Right cardiac atrium (tissue), 5 donors: ENCODE data around the gene TTC8. TPM values are rescaled to one million over a fixed set of nuclear protein-coding genes. Genes with fewer than 3 reads are reported as not detected.
"Not testable (repeated sequence)": the region's sequence is repeated elsewhere in the genome, so short reads cannot be mapped to it uniquely, and the experiment has no call there.

Experiments used
- ATAC-seq, 2 donors: fragments of 200-7000 bp; cut with Tn5 transposase; one replicate each; pipeline versions ENCODE4 v1.8.0 to v1.9.1; 2020; ENCODE audit warnings: moderate library complexity in 2 of 2, mild to moderate bottlenecking in 1 of 2
- DNase-seq, 3 donors: peaks; one replicate each; pipeline ENCODE4 v3.0.0-alpha.2; 2020
- H3K27ac ChIP-seq: one replicate; pipeline ENCODE4 v1.5.1; 2013; ENCODE audit warnings: mild to moderate bottlenecking, low read length, control low read depth, moderate library complexity
- H3K27me3 ChIP-seq: one replicate; pipeline ENCODE4 v1.6.1; 2013; ENCODE audit not compliant: control insufficient read depth, insufficient read depth
- H3K4me1 ChIP-seq: one replicate; pipeline ENCODE4 v1.6.1; 2013; ENCODE audit warnings: low read length; ENCODE audit not compliant: control insufficient read depth, insufficient read depth
- H3K4me3 ChIP-seq: one replicate; pipeline ENCODE4 v1.5.1; 2013; ENCODE audit warnings: low read length, control low read depth
- H3K9me3 ChIP-seq: one replicate; pipeline ENCODE4 v1.6.1; 2013; ENCODE audit warnings: low read length; ENCODE audit not compliant: control insufficient read depth
- WGBS: extraction: QIAGEN DNeasy Blood & Tissue Kit; methylation state at CpG from one replicate; pipeline ENCODE4 v1.1.7; 2013; 5-methylcytosine and 5-hydroxymethylcytosine counted together
- intact Hi-C, 4 donors: fragments of 100-400 bp; cut with DNase I; formaldehyde crosslinking; loops; one replicate each; pipeline versions ENCODE4 v1.11.0 to v1.14.0; 2022 to 2023
- polyA plus RNA-seq: library from polyadenylated mRNA; stranded (reverse); fragments of 200-250 nt; gene quantifications from one replicate; pipeline ENCODE4 v1.2.3, GENCODE V29; 2013
- total RNA-seq, 4 donors: library from RNA; stranded (reverse); fragmentation: NEBNext Ultra II Directional; extraction: Animal tissue kit (Norgen Biotek cat#: 25700); gene quantifications; one replicate each; pipeline ENCODE4 v1.2.1, GENCODE V29; 2021
- donor health status: healthy with polysubstance abuse.
- donor health status: DM: no; HTN: yes; CAD: no.
- donor health status: DM: no; HTN: no; CAD: no.
- donor health status: DM: no; HTN: yes; CAD: no; lungs with severe emphysema.
- donor health status: DM: yes; HTN: yes; CAD: no.

Gene TTC8
- total and polyA plus RNA-seq, 5 donors, result 7.4 to 12.9 (median 10.8) TPM

DNA sequence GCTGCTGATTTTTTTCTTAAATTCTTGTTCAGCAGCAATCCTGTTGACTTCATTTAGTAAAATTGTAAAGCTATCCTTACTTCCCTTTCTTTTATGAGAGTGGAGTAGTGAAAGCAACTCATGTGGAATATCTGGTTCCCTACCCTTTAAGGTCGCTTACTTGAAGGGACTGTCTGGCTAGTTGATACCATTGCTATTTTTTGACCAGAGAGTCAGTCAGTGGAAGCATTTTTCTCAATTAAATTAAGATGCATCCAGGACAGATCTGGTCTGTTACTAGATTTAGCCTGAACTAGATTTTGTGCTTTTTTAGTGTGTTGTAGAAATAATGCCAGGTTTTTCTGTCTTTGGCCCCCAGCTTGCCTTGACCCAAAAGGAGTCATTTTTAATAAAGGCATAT, 18.0 kb downstream of the TTC8 start:
- 69% methylated on average over 1 of the region's 1 CpG for WGBS
- no peak for DNase-seq
- Histone ChIP-seq H3K27ac (no peak overlapping the region), H3K27me3 (no peaks in the 10 kb centered on the region), H3K4me1 (no peaks in the 10 kb centered on the region), H3K9me3 (no peaks in the 10 kb centered on the region), H3K4me3 (no peak overlapping the region)
- ATAC-seq, result no peak
- intact Hi-C loops, result no loop called here

GRCh38 chr14:88844980-88845491, 20.6 kb downstream of the TTC8 start:
- Histone ChIP-seq H3K27me3 (no peaks in the 10 kb centered on the region), H3K4me3 (no peak overlapping the region), H3K4me1 (no peaks in the 10 kb centered on the region), H3K9me3 (no peaks in the 10 kb centered on the region), H3K27ac (no peak overlapping the region)
- intact Hi-C loops, result no loop called here
- DNase-seq (no peak), ATAC-seq (no peak)
- 62% methylated on average over 2 of the region's 2 CpGs for WGBS

DNA sequence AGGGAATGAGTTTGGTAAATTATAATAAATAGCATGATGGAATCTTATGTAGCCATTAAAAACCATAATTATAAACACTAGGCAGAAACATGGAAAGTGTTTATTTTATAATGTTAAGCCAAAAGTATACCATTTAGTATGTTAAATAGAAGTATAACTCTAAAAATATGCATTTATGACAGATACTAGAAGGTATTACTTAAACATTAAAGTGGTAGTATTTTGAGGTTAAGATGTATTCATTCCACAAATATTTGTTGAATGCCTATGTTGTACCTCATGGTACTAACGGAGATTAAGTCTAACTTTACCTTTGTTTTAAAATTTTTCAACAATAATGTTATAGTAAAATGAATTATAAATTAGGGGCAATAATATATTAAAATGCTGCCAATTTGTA, 24.1 kb downstream of the TTC8 start:
- Histone ChIP-seq H3K4me3 (no peak overlapping the region), H3K4me1 (no peaks in the 10 kb centered on the region), H3K27me3 (no peaks in the 10 kb centered on the region), H3K27ac (no peak overlapping the region), H3K9me3 (no peaks in the 10 kb centered on the region)
- DNase-seq (no peak), ATAC-seq (no peak)
- intact Hi-C loops, result no loop called here
- 95% methylated on average over 1 of the region's 1 CpG for WGBS

- 80% methylated on average over 2 of the region's 2 CpGs for WGBS
- no peaks in the 10 kb centered on the region for H3K27me3 ChIP-seq
- H3K4me1 ChIP-seq, result no peaks in the 10 kb centered on the region
- ATAC-seq (no peak), DNase-seq (no peak)
- intact Hi-C loops, result no loop called here
- H3K27ac ChIP-seq, result no peak overlapping the region
- no peak overlapping the region for H3K4me3 ChIP-seq
- H3K9me3 ChIP-seq, result no peaks in the 10 kb centered on the region
Measured at GRCh38 chr14:88849716-88850115, 25.3 kb downstream of the TTC8 start.

DNA sequence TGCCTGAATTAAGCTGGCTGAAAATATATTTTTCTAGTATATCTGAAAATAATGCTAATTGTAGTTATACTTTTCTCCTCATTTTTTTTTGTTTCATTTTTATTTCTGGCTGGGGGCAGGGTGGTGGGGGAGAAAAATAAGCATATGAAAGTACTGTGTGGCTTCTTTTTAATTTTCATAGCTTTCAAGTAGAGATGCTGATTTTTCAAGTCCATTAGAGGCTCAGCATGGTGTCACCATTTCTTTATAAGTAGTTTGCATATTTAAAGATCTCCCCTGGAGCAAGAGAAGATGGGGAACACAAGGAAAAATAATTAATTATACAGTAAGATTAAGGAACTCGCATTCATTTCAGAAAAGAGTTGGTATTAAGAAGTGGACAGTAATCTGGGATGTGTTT, 27.1 kb downstream of the TTC8 start:
- no peaks in the 10 kb centered on the region for H3K27me3 ChIP-seq
- no peaks in the 10 kb centered on the region for H3K4me1 ChIP-seq
- no peak for ATAC-seq
- WGBS, result 79% methylated on average over 1 of the region's 1 CpG
- H3K27ac ChIP-seq, result no peak overlapping the region
- H3K9me3 ChIP-seq, result no peaks in the 10 kb centered on the region
- H3K4me3 ChIP-seq, result no peak overlapping the region
- intact Hi-C loops, result no loop called here
- no peak for DNase-seq

DNA sequence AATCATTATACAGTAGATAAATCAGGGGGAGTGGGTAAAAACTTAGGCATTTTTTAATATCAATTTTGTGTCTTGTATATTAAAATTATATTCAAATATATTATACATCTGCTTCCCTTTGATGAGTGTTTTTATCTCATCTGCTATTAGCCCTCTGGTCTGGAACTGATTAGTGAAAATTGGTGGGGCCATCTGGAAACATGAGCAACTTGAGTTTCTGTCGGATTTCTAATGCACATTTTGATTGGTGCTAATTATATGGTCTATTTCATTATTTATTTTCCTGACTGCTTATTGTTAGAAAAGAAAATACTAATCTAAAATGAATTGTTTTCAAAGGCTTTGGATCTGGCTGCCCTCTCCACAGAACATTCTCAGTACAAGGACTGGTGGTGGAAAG, 28.2 kb downstream of the TTC8 start:
- intact Hi-C loops, result no loop called here
- no peak overlapping the region for H3K27ac ChIP-seq
- no peak for ATAC-seq

GRCh38 chr14:88853129-88853528, 28.7 kb downstream of the TTC8 start:
- intact Hi-C loops, result no loop called here
- ATAC-seq (no peak), DNase-seq (no peak)
- Histone ChIP-seq H3K9me3 (no peaks in the 10 kb centered on the region), H3K27me3 (no peaks in the 10 kb centered on the region), H3K27ac (no peak overlapping the region), H3K4me3 (no peak overlapping the region), H3K4me1 (no peaks in the 10 kb centered on the region)

More for the DNA sequence above, 28.2 kb downstream of the TTC8 start:
- Histone ChIP-seq H3K9me3 (no peaks in the 10 kb centered on the region), H3K4me1 (no peaks in the 10 kb centered on the region), H3K27me3 (no peaks in the 10 kb centered on the region), H3K4me3 (no peak overlapping the region)
- 60% methylated on average over 1 of the region's 1 CpG for WGBS
- no peak for DNase-seq

DNA sequence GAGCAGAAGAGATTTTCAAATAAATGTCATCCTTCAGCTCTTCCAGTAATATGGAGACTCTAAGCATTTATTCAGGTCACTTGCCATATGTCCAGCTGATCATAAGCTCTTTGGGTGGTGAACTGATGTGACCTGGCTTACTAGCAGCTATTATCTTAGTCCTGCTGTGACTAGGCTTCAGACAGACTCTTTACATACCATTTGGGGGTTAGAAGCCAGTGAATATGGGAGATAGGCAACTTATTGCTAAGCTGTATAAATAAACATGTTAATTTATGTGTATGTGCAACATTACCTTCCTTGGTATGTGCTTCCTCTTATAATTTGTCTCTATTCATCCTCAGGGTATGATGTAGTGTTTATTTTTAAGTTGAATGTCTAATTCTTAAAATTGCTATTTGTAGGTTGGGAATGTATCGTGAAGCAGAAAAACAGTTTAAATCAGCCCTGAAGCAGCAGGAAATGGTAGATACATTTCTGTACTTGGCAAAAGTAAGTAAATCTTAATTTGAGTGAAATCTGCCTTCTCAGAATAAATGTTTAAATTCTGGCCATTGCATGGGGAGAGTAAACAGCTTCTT, 32.4 kb downstream of the TTC8 start:
- WGBS, result 91% methylated on average over 1 of the region's 1 CpG
- H3K27me3 ChIP-seq, result no peaks in the 10 kb centered on the region
- H3K4me3 ChIP-seq, result no peak overlapping the region
- DNase-seq (no peak), ATAC-seq (no peak)
- H3K4me1 ChIP-seq, result no peaks in the 10 kb centered on the region
- H3K9me3 ChIP-seq, result no peaks in the 10 kb centered on the region
- intact Hi-C loops, result no loop called here
- H3K27ac ChIP-seq, result no peak overlapping the region

DNA sequence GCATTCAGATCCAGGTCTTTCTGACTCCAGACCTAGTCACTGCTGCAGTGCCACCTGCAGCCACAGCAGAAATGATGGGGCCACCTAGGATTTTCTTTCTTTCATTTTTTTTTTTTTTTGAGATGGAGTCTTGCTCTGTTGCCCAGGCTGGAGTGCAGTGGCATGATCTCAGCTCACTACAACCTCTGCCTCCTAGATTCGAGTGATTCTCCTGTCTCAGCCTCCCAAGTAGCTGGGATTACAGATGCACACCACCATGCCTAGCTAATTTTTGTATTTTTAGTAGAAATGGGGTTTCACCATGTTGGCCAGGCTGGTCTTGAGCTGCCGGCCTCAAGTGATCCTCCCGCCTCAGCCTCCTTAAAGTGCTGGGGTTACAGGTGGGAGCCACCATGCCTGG, 33.4 kb downstream of the TTC8 start:
- H3K4me1 ChIP-seq, H3K4me3 ChIP-seq, H3K27me3 ChIP-seq, H3K27ac ChIP-seq, DNase-seq, intact Hi-C loops, H3K9me3 ChIP-seq, ATAC-seq: not testable (repeated sequence)
- WGBS, result 93% methylated on average over 3 of the region's 3 CpGs

DNA sequence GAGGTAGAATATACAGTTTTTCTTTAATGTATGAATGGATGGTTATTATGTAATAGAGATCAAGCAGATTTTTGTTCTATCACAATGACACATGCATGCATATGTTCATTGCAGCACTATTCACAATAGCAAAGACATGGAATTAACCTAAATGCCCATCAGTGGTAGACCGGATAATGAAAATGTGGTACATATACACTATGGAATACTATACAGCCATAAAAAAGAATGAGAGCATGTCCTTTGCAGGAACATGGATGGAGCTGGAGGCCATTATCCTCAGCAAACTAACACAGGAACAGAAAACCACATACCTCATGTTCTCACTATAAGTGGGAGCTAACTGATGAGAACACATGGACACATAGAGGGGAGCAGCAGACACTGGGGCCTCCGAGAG, 34.7 kb downstream of the TTC8 start:
- H3K27me3 ChIP-seq, DNase-seq, ATAC-seq, H3K9me3 ChIP-seq, H3K4me3 ChIP-seq, H3K4me1 ChIP-seq, intact Hi-C loops, H3K27ac ChIP-seq: not testable (repeated sequence)
- 100% methylated on average over 2 of the region's 2 CpGs for WGBS

GRCh38 chr14:88863167-88863566, 38.7 kb downstream of the TTC8 start:
- intact Hi-C loops, result no loop called here
- no peak for ATAC-seq
- H3K27me3 ChIP-seq, result no peaks in the 10 kb centered on the region
- DNase-seq, result no peak
- H3K27ac ChIP-seq, result no peak overlapping the region
- WGBS, result 94% methylated on average over 1 of the region's 1 CpG
- no peaks in the 10 kb centered on the region for H3K9me3 ChIP-seq
- H3K4me1 ChIP-seq, result no peaks in the 10 kb centered on the region
- no peak overlapping the region for H3K4me3 ChIP-seq

DNA sequence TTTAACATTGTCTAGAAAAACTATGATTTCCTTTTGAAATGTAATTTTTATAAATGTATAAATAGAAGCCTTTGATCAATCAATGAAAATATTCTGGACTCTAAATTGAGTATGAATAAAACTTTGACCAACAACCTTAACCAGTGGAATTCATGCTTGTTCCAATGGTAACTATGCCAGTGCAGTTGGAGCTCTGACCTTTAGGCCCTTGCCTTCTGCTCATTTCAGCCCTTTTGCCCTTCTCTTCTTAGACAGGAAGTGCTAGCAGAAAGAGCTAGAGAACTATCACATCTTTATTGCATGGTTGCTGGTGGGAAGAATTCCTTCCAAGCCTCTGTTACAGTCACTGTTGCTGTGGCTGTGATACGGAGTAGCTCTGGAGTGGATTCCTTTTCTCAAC, 39.7 kb downstream of the TTC8 start:
- intact Hi-C loops, result no loop called here
- no peak overlapping the region for H3K27ac ChIP-seq
- 84% methylated on average over 1 of the region's 1 CpG for WGBS
- H3K9me3 ChIP-seq, result no peaks in the 10 kb centered on the region
- no peak for ATAC-seq
- H3K4me1 ChIP-seq, result no peaks in the 10 kb centered on the region
- H3K4me3 ChIP-seq, result no peak overlapping the region
- no peak for DNase-seq
- H3K27me3 ChIP-seq, result no peaks in the 10 kb centered on the region
